Smooth muscle cell of the brain vasculature (primary cell): ENCODE results near the gene CYP2R1.
"Not testable (repeated sequence)": the region's sequence is repeated elsewhere in the genome, so short reads cannot be mapped to it uniquely, and the experiment has no call there.

Experiments
- DNase-seq: peaks from one replicate; pipeline ENCODE4 v3.0.0-alpha.2; 2012; ENCODE audit warnings: low read depth, low spot score

Gene CYP2R1

GRCh38 chr11:14891143-14892035, 642 bp downstream of the CYP2R1 start:
- peak; percentile 64 for DNase-seq

- no peak for DNase-seq
Measured at GRCh38 chr11:14886513-14886912, 5.5 kb downstream of the CYP2R1 start.

- DNase-seq, result no peak
Measured at GRCh38 chr11:14884667-14885273, 7.3 kb downstream of the CYP2R1 start.

- DNase-seq, result not testable (repeated sequence)
Measured at GRCh38 chr11:14883683-14884082, 8.3 kb downstream of the CYP2R1 start.

GRCh38 chr11:14882196-14882595, 9.8 kb downstream of the CYP2R1 start:
- DNase-seq, result no peak

GRCh38 chr11:14881576-14882193, 10.3 kb downstream of the CYP2R1 start:
- no peak for DNase-seq

GRCh38 chr11:14875163-14875562, 16.9 kb downstream of the CYP2R1 start:
- no peak for DNase-seq

- no peak for DNase-seq
Measured at GRCh38 chr11:14873632-14874031, 18.4 kb downstream of the CYP2R1 start.

GRCh38 chr11:14872032-14872431, 20.0 kb downstream of the CYP2R1 start:
- DNase-seq, result no peak

GRCh38 chr11:14863775-14864174, 28.3 kb downstream of the CYP2R1 start:
- not testable (repeated sequence) for DNase-seq

GRCh38 chr11:14861680-14862079, 30.4 kb downstream of the CYP2R1 start:
- DNase-seq, result no peak

GRCh38 chr11:14860511-14860910, 31.5 kb downstream of the CYP2R1 start:
- no peak for DNase-seq

GRCh38 chr11:14858404-14858803, 33.6 kb downstream of the CYP2R1 start:
- DNase-seq, result no peak

- no peak for DNase-seq
Measured at GRCh38 chr11:14857621-14858020, 34.4 kb downstream of the CYP2R1 start.

- no peak for DNase-seq
Measured at GRCh38 chr11:14855890-14856289, 36.1 kb downstream of the CYP2R1 start.

- no peak for DNase-seq
Measured at GRCh38 chr11:14854057-14854456, 38.0 kb downstream of the CYP2R1 start.

- no peak for DNase-seq
Measured at GRCh38 chr11:14852571-14853177, 39.4 kb downstream of the CYP2R1 start.

- DNase-seq, result no peak
Measured at GRCh38 chr11:14842002-14842401, 50.0 kb downstream of the CYP2R1 start.

- DNase-seq, result no peak
Measured at GRCh38 chr11:14835496-14836492, 56.2 kb downstream of the CYP2R1 start.
